ENCODE data around the gene PLXNA1. TPM values are rescaled to one million over a fixed set of nuclear protein-coding genes. Genes with fewer than 3 reads are reported as not detected.

PLXNA1 gene
- total and polyA plus RNA-seq, 9 of the 15 experiments (the other 6 are each of a cell fraction or from before 2014, with no cell fraction given) = 0.23 to 59.9 (median 16.8) TPM

DNA sequence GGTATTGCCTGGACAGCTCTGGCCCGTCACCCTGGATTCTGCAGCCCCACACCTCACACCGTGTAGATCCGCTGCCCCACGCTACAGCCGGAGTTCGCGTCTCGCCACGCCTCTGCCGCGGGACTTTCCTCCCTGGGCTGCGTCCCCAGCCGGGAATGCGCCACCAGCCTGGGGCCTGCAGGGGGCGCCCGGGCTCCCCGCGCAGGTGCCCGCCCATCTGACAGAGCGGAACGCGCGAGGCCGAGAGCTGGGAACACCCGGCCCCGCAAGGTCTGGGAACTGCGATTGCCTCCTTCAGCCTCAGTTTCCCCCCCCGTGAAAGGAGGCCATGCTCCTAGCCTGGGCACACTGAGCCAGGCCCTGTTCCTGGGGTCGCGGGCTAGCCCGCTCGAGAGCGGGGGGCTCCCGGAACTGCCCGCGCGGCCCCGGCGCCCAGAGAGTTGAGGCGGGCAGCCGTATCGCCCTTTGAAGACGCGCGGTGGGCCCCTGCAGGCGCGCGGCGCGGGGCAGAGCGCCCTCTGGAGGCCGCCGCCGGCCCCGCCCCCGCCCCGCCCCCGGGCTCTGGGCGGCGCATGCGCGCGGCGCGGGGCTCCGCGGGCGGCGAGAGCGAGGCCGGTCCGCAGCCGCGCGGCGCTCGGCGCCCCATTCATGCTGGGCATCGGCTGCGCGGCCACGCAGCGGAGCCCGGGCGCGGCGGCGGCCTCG lies at the start of gene PLXNA1 (continued):
- TF ChIP-seq POLR2AphosphoS5 (IDR thresholded peaks at IDR 0.05; ENCODE audit: control insufficient read depth, insufficient read depth, low read depth, low read length) (no peak), ZNF445 (CRISPR knock-in tag; IDR thresholded peaks at IDR 0.05; ENCODE audit: low read depth) (no peak), SNIP1 (IDR thresholded peaks at IDR 0.05; ENCODE audit: low read depth) (peak; percentile 96), TOE1 (IDR thresholded peaks at IDR 0.05; ENCODE audit: borderline replicate concordance) (0 out of 2 replicates have a peak, but pooled peaks have one; percentile 55), TOE1 (CRISPR knock-in tag; IDR thresholded peaks at IDR 0.05; ENCODE audit: borderline replicate concordance, low read depth) (no peak), ZNF431 (CRISPR knock-in tag; IDR thresholded peaks at IDR 0.05) (peak; percentile 67; the same call in 1 of the 2 replicates), PHF8 (IDR thresholded peaks at IDR 0.05; ENCODE audit: borderline replicate concordance, low read length) (peak; percentile 18; the same call in 1 of the 2 replicates), ESRRB (CRISPR knock-in tag; IDR thresholded peaks at IDR 0.05; ENCODE audit: borderline replicate concordance) (no peak), ELF1 (tag; IDR thresholded peaks at IDR 0.05) (peak; percentile 71), RB1 (IDR thresholded peaks at IDR 0.05; ENCODE audit: low read depth) (peak; percentile 79), ZNF24 (IDR thresholded peaks at IDR 0.05) (no peak), CC2D1A (IDR thresholded peaks at IDR 0.05) (peak; percentile 41; the same call in 1 of the 2 replicates), TARDBP (IDR thresholded peaks at IDR 0.05) (0 out of 2 replicates have a peak, but pooled peaks have one; percentile 35), TAF1 (IDR thresholded peaks at IDR 0.05; ENCODE audit: control insufficient read depth, extremely low read depth, insufficient read depth, low read length, severe bottlenecking) (peak; percentile 21), KDM4B (IDR thresholded peaks at IDR 0.05; ENCODE audit: borderline replicate concordance in 2 of 2, low read depth in 1 of 2) (no peak), ILF3 (IDR thresholded peaks at IDR 0.05; ENCODE audit: borderline replicate concordance) (no peak), BCOR (IDR thresholded peaks at IDR 0.05) (peak; percentile 97), FOXP1 (CRISPR knock-in tag; IDR thresholded peaks at IDR 0.05) (peak; percentile 85; the same call in 1 of the 2 replicates)
- TF ChIP-seq, protein P1, sequence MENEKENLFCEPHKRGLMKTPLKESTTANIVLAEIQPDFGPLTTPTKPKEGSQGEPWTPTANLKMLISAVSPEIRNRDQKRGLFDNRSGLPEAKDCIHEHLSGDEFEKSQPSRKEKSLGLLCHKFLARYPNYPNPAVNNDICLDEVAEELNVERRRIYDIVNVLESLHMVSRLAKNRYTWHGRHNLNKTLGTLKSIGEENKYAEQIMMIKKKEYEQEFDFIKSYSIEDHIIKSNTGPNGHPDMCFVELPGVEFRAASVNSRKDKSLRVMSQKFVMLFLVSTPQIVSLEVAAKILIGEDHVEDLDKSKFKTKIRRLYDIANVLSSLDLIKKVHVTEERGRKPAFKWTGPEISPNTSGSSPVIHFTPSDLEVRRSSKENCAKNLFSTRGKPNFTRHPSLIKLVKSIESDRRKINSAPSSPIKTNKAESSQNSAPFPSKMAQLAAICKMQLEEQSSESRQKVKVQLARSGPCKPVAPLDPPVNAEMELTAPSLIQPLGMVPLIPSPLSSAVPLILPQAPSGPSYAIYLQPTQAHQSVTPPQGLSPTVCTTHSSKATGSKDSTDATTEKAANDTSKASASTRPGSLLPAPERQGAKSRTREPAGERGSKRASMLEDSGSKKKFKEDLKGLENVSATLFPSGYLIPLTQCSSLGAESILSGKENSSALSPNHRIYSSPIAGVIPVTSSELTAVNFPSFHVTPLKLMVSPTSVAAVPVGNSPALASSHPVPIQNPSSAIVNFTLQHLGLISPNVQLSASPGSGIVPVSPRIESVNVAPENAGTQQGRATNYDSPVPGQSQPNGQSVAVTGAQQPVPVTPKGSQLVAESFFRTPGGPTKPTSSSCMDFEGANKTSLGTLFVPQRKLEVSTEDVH (IDR thresholded peaks at IDR 0.05; ENCODE audit: low read depth, partially characterized antibody) = peak; percentile 55
- TF ChIP-seq, protein P2, sequence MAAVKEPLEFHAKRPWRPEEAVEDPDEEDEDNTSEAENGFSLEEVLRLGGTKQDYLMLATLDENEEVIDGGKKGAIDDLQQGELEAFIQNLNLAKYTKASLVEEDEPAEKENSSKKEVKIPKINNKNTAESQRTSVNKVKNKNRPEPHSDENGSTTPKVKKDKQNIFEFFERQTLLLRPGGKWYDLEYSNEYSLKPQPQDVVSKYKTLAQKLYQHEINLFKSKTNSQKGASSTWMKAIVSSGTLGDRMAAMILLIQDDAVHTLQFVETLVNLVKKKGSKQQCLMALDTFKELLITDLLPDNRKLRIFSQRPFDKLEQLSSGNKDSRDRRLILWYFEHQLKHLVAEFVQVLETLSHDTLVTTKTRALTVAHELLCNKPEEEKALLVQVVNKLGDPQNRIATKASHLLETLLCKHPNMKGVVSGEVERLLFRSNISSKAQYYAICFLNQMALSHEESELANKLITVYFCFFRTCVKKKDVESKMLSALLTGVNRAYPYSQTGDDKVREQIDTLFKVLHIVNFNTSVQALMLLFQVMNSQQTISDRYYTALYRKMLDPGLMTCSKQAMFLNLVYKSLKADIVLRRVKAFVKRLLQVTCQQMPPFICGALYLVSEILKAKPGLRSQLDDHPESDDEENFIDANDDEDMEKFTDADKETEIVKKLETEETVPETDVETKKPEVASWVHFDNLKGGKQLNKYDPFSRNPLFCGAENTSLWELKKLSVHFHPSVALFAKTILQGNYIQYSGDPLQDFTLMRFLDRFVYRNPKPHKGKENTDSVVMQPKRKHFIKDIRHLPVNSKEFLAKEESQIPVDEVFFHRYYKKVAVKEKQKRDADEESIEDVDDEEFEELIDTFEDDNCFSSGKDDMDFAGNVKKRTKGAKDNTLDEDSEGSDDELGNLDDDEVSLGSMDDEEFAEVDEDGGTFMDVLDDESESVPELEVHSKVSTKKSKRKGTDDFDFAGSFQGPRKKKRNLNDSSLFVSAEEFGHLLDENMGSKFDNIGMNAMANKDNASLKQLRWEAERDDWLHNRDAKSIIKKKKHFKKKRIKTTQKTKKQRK (IDR thresholded peaks at IDR 0.05; ENCODE audit: borderline replicate concordance, low read depth, low read length) = no peak
- TF ChIP-seq, protein P3, sequence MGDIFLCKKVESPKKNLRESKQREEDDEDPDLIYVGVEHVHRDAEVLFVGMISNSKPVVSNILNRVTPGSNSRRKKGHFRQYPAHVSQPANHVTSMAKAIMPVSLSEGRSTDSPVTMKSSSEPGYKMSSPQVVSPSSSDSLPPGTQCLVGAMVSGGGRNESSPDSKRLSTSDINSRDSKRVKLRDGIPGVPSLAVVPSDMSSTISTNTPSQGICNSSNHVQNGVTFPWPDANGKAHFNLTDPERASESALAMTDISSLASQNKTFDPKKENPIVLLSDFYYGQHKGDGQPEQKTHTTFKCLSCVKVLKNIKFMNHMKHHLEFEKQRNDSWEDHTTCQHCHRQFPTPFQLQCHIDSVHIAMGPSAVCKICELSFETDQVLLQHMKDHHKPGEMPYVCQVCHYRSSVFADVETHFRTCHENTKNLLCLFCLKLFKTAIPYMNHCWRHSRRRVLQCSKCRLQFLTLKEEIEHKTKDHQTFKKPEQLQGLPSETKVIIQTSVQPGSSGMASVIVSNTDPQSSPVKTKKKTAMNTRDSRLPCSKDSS (IDR thresholded peaks at IDR 0.05; ENCODE audit: low read depth, partially characterized antibody) = no peak

All from K562 (cell line).